ENCODE results near the gene NAV2. TPM values are rescaled to one million over a fixed set of nuclear protein-coding genes. Genes with fewer than 3 reads are reported as not detected.

Gene NAV2
- total and polyA plus RNA-seq, 3 donors from 2014 or later = 3.4 to 6.0 (median 3.9) TPM

- H3K27me3 ChIP-seq = no peaks in the 10 kb centered on the region
- no peak for DNase-seq
- no peaks in the 10 kb centered on the region for H3K9me3 ChIP-seq
- 93 to 94% methylated on average over 3 to 4 of the region's 4 CpGs for WGBS, 2 donors
- intact Hi-C loops (cut with DNase I; ENCODE audit: low total_unique reads) = no loop called here
- H3K36me3 ChIP-seq (ENCODE audit: low read depth, missing control alignments) = no peaks in the 10 kb centered on the region
- TF ChIP-seq POLR2A (IDR thresholded peaks at IDR 0.05) = no peak
- no peak for TF ChIP-seq CTCF (IDR thresholded peaks at IDR 0.05)
- no peak overlapping the region for H3K27ac ChIP-seq
- no peak overlapping the region for H3K4me3 ChIP-seq
- H3K4me1 ChIP-seq = no peaks in the 10 kb centered on the region
These were observed 160.0 kb downstream of the NAV2 start for GRCh38 chr11:19872512-19873145.

- Histone ChIP-seq H3K36me3 (ENCODE audit: low read depth, missing control alignments) (no peaks in the 10 kb centered on the region), H3K27me3 (no peaks in the 10 kb centered on the region), H3K27ac (no peak overlapping the region), H3K9me3 (no peaks in the 10 kb centered on the region), H3K4me1 (no peaks in the 10 kb centered on the region), H3K4me3 (no peak overlapping the region)
- DNase-seq = no peak
- 75 to 100% methylated on average over 1 of the region's 1 CpG for WGBS, 2 donors
- TF ChIP-seq CTCF (IDR thresholded peaks at IDR 0.05) = no peak
- TF ChIP-seq POLR2A (IDR thresholded peaks at IDR 0.05) = no peak
- intact Hi-C loops (cut with DNase I; ENCODE audit: low total_unique reads) = no loop called here
These were observed 161.1 kb downstream of the NAV2 start for GRCh38 chr11:19873730-19874129.

GRCh38 chr11:19874266-19874665 lies 161.6 kb downstream of the NAV2 start:
- intact Hi-C loops (cut with DNase I; ENCODE audit: low total_unique reads) = no loop called here
- no peak for TF ChIP-seq POLR2A (IDR thresholded peaks at IDR 0.05)
- TF ChIP-seq CTCF (IDR thresholded peaks at IDR 0.05) = no peak
- Histone ChIP-seq H3K4me1 (no peaks in the 10 kb centered on the region), H3K27ac (no peak overlapping the region), H3K9me3 (no peaks in the 10 kb centered on the region), H3K36me3 (ENCODE audit: low read depth, missing control alignments) (no peaks in the 10 kb centered on the region), H3K27me3 (no peaks in the 10 kb centered on the region), H3K4me3 (no peak overlapping the region)
- DNase-seq = no peak

GRCh38 chr11:19876750-19877149 lies 164.1 kb downstream of the NAV2 start:
- H3K9me3 ChIP-seq = no peaks in the 10 kb centered on the region
- DNase-seq = no peak
- TF ChIP-seq POLR2A (IDR thresholded peaks at IDR 0.05) (no peak), CTCF (IDR thresholded peaks at IDR 0.05) (no peak)
- no peak overlapping the region for H3K4me3 ChIP-seq
- WGBS, 2 donors = 95 to 98% methylated on average over 1 of the region's 1 CpG
- H3K36me3 ChIP-seq (ENCODE audit: low read depth, missing control alignments) = no peaks in the 10 kb centered on the region
- intact Hi-C loops (cut with DNase I; ENCODE audit: low total_unique reads) = no loop called here
- H3K27me3 ChIP-seq = no peaks in the 10 kb centered on the region
- no peaks in the 10 kb centered on the region for H3K4me1 ChIP-seq
- no peak overlapping the region for H3K27ac ChIP-seq

GRCh38 chr11:19878520-19878919 lies 165.9 kb downstream of the NAV2 start:
- no peak for TF ChIP-seq CTCF (IDR thresholded peaks at IDR 0.05)
- TF ChIP-seq POLR2A (IDR thresholded peaks at IDR 0.05) = no peak
- intact Hi-C loops (cut with DNase I; ENCODE audit: low total_unique reads) = no loop called here
- Histone ChIP-seq H3K36me3 (ENCODE audit: low read depth, missing control alignments) (no peaks in the 10 kb centered on the region), H3K27ac (no peak overlapping the region), H3K4me3 (no peak overlapping the region), H3K27me3 (no peaks in the 10 kb centered on the region), H3K4me1 (no peaks in the 10 kb centered on the region), H3K9me3 (no peaks in the 10 kb centered on the region)
- DNase-seq = no peak
- WGBS, 2 donors = 83 to 86% methylated on average over 6 of the region's 6 CpGs

All from testis (tissue), 3 donors.